ENCODE data around the gene PEX11A.

PEX11A gene

GRCh38 chr15:89660556-89660955 lies 30.0 kb downstream of the PEX11A start:
- no peak for TF ChIP-seq CTCF (IDR thresholded peaks at IDR 0.05; ENCODE audit: low read depth, low read length, missing control alignments)
- no peak overlapping the region for H3K4me3 ChIP-seq (replicated peaks; ENCODE audit: low read depth, low read length)
- no peak for DNase-seq (ENCODE audit: extremely low read depth, low read depth)

- H3K4me3 ChIP-seq (replicated peaks; ENCODE audit: low read depth, low read length), result no peak overlapping the region
- no peak for TF ChIP-seq CTCF (IDR thresholded peaks at IDR 0.05; ENCODE audit: low read depth, low read length, missing control alignments)
- no peak for DNase-seq (ENCODE audit: extremely low read depth, low read depth)
Measured at GRCh38 chr15:89659295-89659694, 31.3 kb downstream of the PEX11A start.

GRCh38 chr15:89657686-89658200 lies 32.8 kb downstream of the PEX11A start:
- no peak for TF ChIP-seq CTCF (IDR thresholded peaks at IDR 0.05; ENCODE audit: low read depth, low read length, missing control alignments)
- H3K4me3 ChIP-seq (replicated peaks; ENCODE audit: low read depth, low read length), result no peak overlapping the region
- no peak for DNase-seq (ENCODE audit: extremely low read depth, low read depth)

GRCh38 chr15:89656116-89656815 lies 34.3 kb downstream of the PEX11A start:
- DNase-seq (ENCODE audit: extremely low read depth, low read depth), result no peak
- no peak overlapping the region for H3K4me3 ChIP-seq (replicated peaks; ENCODE audit: low read depth, low read length)
- no peak for TF ChIP-seq CTCF (IDR thresholded peaks at IDR 0.05; ENCODE audit: low read depth, low read length, missing control alignments)

- peak within 1 kb of the TSS; percentile 83 for H3K4me3 ChIP-seq (replicated peaks; ENCODE audit: low read depth, low read length)
- no peak for DNase-seq (ENCODE audit: extremely low read depth, low read depth)
- no peak for TF ChIP-seq CTCF (IDR thresholded peaks at IDR 0.05; ENCODE audit: low read depth, low read length, missing control alignments)
Measured at GRCh38 chr15:89654847-89655805, 35.4 kb downstream of the PEX11A start, which contains the start of gene KIF7. Gene KIF7 (minus strand): TSS chr15:89655467. CDS start chr15:89652930, 2,537 bp downstream.

GRCh38 chr15:89654301-89654761 lies 36.2 kb downstream of the PEX11A start:
- DNase-seq (ENCODE audit: extremely low read depth, low read depth), result no peak
- TF ChIP-seq CTCF (IDR thresholded peaks at IDR 0.05; ENCODE audit: low read depth, low read length, missing control alignments), result no peak
- H3K4me3 ChIP-seq (replicated peaks; ENCODE audit: low read depth, low read length), result peak overlapping the region; percentile 83
